ENCODE data around the gene CNOT11. TPM values are rescaled to one million over a fixed set of nuclear protein-coding genes. Genes with fewer than 3 reads are reported as not detected.

The CNOT11 gene
- total and polyA plus RNA-seq, 2 of the 8 experiments (the other 6 are each of a cell fraction or from before 2014, with no cell fraction given) = 41.5 to 54.6 TPM

DNA sequence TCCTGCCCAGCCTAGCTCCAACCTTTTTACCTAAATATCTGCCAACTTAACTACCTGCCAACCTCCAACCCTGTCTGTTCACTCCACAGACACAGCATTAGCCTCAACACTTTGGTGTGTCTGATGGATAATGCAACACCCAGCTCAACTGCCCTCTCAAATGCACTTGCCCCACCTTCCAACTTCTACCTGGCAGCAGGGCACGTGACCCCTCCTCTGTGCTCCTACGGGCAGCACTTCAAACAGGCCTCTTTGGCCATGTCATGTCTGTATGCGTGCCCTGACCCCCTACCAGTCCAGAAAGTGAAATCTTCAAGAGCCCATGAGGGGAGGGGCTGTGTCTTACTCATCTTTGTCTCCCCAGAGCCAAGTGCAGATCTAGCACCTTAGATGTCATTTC, 30.3 kb downstream of the CNOT11 start (continued):
- TF ChIP-seq, protein P1, sequence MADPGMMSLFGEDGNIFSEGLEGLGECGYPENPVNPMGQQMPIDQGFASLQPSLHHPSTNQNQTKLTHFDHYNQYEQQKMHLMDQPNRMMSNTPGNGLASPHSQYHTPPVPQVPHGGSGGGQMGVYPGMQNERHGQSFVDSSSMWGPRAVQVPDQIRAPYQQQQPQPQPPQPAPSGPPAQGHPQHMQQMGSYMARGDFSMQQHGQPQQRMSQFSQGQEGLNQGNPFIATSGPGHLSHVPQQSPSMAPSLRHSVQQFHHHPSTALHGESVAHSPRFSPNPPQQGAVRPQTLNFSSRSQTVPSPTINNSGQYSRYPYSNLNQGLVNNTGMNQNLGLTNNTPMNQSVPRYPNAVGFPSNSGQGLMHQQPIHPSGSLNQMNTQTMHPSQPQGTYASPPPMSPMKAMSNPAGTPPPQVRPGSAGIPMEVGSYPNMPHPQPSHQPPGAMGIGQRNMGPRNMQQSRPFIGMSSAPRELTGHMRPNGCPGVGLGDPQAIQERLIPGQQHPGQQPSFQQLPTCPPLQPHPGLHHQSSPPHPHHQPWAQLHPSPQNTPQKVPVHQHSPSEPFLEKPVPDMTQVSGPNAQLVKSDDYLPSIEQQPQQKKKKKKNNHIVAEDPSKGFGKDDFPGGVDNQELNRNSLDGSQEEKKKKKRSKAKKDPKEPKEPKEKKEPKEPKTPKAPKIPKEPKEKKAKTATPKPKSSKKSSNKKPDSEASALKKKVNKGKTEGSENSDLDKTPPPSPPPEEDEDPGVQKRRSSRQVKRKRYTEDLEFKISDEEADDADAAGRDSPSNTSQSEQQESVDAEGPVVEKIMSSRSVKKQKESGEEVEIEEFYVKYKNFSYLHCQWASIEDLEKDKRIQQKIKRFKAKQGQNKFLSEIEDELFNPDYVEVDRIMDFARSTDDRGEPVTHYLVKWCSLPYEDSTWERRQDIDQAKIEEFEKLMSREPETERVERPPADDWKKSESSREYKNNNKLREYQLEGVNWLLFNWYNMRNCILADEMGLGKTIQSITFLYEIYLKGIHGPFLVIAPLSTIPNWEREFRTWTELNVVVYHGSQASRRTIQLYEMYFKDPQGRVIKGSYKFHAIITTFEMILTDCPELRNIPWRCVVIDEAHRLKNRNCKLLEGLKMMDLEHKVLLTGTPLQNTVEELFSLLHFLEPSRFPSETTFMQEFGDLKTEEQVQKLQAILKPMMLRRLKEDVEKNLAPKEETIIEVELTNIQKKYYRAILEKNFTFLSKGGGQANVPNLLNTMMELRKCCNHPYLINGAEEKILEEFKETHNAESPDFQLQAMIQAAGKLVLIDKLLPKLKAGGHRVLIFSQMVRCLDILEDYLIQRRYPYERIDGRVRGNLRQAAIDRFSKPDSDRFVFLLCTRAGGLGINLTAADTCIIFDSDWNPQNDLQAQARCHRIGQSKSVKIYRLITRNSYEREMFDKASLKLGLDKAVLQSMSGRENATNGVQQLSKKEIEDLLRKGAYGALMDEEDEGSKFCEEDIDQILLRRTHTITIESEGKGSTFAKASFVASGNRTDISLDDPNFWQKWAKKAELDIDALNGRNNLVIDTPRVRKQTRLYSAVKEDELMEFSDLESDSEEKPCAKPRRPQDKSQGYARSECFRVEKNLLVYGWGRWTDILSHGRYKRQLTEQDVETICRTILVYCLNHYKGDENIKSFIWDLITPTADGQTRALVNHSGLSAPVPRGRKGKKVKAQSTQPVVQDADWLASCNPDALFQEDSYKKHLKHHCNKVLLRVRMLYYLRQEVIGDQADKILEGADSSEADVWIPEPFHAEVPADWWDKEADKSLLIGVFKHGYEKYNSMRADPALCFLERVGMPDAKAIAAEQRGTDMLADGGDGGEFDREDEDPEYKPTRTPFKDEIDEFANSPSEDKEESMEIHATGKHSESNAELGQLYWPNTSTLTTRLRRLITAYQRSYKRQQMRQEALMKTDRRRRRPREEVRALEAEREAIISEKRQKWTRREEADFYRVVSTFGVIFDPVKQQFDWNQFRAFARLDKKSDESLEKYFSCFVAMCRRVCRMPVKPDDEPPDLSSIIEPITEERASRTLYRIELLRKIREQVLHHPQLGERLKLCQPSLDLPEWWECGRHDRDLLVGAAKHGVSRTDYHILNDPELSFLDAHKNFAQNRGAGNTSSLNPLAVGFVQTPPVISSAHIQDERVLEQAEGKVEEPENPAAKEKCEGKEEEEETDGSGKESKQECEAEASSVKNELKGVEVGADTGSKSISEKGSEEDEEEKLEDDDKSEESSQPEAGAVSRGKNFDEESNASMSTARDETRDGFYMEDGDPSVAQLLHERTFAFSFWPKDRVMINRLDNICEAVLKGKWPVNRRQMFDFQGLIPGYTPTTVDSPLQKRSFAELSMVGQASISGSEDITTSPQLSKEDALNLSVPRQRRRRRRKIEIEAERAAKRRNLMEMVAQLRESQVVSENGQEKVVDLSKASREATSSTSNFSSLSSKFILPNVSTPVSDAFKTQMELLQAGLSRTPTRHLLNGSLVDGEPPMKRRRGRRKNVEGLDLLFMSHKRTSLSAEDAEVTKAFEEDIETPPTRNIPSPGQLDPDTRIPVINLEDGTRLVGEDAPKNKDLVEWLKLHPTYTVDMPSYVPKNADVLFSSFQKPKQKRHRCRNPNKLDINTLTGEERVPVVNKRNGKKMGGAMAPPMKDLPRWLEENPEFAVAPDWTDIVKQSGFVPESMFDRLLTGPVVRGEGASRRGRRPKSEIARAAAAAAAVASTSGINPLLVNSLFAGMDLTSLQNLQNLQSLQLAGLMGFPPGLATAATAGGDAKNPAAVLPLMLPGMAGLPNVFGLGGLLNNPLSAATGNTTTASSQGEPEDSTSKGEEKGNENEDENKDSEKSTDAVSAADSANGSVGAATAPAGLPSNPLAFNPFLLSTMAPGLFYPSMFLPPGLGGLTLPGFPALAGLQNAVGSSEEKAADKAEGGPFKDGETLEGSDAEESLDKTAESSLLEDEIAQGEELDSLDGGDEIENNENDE (IDR thresholded peaks at IDR 0.05; ENCODE audit: insufficient replicate concordance, low read length) = no peak
